HG03565 (cell line): ENCODE data around the gene ZNF763.
A peak's percentile ranks its signal among the peaks of the same experiment; 100 is the strongest.
"Not testable (repeated sequence)": the region's sequence is repeated elsewhere in the genome, so short reads cannot be mapped to it uniquely, and the experiment has no call there.

Experiments used
- ATAC-seq: cut with Tn5 transposase; IDR thresholded peaks from one replicate; pipeline ENCODE4 v1.9.1; 2021; ENCODE audit warnings: mild to moderate bottlenecking, moderate library complexity; ENCODE audit not compliant: unreplicated experiment

ZNF763 gene

DNA sequence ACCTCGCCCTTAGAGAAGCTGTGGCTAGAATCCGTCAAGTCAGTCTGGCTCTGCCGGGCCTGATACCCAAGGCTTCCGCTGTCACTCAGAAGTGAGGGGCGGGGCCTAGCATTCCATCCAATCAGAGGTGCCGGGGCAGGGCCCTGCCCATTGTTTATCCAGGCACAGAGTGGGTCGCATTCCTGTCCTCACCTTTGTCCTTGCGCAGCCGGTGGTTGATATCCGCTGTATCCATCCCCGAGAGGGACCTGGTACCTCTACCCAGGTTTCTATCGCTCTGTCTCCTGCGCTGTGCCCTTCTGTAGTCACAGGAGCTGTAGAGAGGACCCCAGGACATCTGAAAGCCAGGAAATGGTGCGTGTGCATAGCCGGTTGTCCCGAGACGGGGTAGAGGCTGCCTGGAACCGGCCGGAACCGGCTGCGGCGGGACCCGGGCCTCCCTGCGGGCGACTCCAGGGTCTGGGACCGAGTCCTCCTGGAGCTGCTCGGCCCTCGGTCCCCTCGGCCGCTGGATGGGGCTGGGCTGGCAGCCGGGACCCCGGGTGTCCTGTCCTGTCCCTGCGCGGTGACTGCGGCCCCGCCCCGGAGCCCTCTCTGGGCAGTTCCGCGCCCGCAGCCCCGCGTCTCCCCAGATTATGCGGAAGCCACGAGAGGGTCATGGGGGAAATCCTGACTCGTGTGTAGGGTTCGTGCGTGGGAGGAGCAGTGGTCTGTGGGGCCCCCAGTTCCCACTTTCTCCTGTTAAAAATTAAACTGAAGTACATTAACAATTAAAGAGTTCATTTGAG lies at the start of gene ZNF763:
Gene ZNF763 (plus strand): TSS at position 183 of the 788 bp plus-strand sequence. CDS start 169 bp downstream, at position 352.
- ATAC-seq: peak; percentile 79

DNA sequence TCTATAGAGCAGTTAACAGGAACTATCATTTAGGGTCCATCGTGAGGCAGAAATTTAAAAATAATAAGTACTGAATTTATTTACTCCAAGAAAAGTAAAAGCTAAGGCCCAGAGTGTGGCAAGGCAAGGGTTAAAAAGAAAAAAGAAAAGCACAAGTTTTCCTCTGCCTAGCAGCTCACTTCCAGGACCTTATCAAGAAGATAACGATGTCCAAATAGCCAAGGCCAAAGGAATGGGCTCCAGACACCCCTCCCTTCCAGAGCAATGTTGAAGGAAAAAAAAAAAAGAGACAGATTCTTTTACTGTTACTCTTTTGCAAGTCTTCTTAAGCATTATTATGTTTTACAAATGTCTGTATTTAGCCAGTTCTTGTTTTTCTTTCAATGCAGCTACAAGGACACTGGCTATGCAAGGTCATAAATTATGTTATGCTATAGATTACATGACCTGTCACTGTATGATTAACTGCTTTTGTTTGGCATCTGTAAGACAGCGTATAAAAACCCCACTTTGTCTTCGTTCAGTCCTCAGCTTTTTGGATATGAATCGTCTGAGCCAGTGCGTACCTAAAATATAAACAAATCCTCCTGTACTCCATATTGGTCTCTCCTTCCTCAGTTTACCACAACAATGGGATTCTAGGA lies 42.9 kb upstream of the ZNF763 start:
- no peak for ATAC-seq

DNA sequence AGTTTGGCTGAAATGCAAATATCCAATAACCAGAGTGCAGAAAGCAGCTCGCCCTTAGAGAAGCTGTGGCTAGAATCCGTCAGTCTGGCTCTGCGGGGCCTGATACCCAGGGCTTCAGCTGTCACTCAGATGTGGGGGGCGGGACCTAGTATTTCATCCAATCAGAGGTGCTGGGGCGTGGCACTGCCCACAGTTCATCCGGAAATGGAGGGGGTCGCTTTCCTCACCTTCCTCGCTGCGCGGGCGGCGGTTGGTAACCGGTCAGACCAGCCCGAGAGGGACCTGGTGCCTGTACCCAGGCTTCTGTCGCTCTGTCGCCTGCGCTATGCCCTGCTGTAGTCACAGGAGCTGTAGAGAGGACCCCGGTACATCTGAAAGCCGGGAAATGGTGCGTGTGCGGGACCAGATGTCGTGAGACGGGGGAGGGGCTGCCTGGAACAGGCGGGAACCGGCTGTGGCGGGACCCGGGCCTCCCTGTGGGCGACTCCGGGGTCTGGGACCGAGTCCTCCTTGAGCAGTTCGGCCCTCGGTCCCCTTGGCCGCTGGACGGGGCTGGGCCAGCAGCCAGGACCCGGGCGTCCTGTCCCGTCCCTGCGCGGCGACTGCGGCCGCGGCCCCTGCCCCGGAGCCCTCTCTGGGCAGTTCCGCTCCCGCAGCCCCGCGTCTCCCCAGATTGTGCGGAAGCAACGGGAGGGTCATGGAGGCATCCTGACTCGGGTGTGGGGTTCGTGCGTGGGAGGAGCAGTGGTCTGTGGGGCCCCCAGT lies 39.8 kb upstream of the ZNF763 start, which contains the start of gene ZNF700:
Gene ZNF700 (plus strand): TSS at position 222 of the 765 bp plus-strand sequence. CDS start 104 bp downstream, at position 326.
- ATAC-seq: peak; percentile 60

DNA sequence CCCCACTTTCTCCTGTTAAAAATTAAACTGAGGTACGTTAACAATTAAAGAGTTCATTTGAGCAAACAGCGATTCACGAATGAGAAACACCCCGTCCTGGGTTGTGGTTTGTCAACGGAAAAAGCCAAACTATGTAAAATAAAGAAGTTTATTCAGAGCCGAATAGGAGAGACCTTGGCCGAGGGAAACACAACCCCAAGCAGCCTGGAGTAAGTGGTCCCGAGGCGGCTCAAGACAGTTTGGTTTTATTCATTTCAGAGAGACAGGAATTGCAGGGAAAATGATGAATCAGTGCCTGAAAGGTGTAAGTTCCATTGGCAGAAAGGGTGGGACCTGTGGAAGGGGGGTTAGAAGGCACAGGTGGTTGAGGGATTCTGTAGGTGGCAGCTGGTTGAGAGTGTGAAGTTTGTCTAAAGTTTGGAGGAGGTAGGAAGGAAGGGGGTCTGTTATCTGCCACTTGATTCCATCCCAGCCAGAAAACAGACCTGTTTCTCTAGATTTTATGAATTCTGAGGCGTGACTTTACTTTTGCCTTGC lies 39.1 kb upstream of the ZNF763 start:
- not testable (repeated sequence) for ATAC-seq

DNA sequence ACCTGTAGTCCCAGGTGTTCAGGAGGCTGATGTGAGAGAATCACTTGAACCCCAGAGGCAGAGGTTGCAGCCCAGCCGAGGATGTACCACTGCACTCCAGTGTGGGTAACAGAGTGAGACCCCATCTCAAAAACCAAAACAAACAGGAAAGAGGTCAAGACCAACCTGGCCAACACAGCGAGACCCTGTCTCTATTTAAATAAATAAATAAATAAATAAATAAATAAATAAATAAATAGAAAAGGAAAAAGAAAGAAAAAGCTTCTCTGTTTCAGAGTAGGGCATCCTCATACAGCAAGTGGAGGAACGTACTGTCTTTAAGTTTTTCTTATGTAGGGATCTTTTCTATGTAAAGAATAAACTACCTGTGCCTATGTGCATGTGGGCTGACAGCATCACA lies 37.6 kb upstream of the ZNF763 start:
- ATAC-seq: no peak

DNA sequence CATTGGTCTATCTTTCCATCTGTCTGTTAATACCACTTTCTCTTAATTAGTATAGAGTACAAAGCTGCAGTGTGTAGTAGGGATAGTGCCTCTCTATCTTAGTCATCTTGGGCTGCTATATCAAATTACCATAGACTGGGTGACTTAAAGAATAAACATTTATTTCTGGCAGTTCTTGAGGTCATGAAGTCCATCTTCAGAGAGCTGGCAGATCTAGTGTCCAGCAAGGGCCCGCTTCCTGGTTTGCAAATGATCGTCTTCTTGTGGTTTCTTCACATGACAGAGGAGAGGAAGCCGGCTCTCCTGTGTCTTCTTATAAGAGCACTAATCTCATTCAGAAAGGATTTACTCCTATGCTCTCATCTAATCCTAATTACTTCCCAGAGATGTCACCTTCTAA lies 33.8 kb upstream of the ZNF763 start:
- no peak for ATAC-seq

DNA sequence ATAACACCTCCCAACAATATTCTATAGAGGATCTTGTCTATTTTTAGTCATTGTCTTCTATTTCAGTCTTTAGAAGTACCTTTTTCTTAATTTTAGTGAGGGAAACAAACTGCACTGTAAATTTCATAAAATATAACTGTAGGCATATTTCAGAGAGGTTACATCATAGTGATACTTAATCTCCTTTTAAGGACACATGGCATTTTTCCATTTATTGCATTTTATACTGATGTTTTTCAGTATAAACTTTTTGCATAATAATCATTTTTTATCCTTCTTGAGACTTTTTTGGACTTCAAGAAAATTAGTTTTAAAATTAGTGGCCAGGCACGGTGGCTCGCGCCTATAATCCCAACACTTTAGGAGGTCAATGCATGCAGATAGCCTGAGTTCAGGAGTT lies 33.3 kb upstream of the ZNF763 start:
- no peak for ATAC-seq

DNA sequence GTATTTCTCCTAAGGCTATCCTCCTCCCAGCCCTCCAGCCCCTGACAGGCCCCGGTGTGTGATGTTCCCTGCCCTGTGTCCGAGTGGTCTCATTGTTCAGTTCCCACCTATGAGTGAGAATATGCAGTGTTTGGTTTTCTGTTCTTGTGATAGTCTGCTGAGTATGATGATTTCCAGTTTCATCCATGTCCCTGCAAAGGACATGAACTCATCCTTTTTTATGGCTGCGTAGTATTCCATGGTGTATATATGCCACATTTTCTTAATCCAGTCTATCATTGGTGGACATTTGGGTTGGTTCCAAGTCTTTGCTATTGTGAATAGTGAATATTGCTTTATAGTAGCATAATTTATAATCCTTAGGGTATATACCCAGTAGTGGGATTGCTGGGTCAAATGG lies 29.0 kb upstream of the ZNF763 start:
- not testable (repeated sequence) for ATAC-seq

DNA sequence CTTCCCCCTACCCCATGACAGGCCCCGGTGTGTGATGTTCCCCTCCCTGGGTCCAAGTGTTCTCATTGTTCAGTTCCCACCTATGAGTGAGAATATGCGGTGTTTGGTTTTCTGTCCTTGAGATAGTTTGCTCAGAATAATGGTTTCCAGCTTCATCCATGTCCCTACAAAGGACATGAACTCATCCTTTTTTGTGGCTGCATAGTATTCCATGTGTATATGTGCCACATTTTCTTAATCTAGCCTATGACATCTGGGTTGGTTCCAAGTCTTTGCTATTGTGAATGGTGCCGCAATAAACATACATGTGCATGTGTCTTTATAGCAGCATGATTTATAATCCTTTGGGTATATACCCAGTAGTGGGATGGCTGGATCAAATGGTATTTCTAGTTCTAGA lies 26.5 kb upstream of the ZNF763 start:
- ATAC-seq: not testable (repeated sequence)

DNA sequence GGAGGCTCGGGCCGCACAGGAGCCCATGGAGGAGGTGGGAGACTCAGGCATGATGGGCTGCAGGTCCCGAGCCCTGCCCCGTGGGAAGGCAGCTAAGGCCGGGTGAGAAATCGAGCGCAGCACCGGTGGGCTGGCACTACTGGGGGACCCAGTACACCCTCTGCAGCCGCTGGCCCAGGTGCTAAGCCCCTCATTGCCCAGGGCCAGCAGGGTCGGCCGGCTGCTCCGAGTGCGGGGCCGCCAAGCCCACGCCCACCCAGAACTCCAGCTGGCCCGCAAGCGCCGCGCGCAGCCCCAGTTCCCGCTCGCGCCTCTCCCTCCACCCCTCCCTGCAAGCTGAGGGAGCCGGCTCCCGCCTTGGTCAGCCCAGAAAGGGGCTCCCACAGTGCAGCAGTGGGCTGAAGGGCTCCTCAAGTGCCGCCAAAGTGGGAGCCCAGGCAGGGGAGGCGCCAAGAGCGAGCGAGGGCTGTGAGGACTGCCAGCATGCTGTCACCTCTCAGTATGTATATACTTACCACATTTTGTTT lies 23.4 kb upstream of the ZNF763 start:
- not testable (repeated sequence) for ATAC-seq

DNA sequence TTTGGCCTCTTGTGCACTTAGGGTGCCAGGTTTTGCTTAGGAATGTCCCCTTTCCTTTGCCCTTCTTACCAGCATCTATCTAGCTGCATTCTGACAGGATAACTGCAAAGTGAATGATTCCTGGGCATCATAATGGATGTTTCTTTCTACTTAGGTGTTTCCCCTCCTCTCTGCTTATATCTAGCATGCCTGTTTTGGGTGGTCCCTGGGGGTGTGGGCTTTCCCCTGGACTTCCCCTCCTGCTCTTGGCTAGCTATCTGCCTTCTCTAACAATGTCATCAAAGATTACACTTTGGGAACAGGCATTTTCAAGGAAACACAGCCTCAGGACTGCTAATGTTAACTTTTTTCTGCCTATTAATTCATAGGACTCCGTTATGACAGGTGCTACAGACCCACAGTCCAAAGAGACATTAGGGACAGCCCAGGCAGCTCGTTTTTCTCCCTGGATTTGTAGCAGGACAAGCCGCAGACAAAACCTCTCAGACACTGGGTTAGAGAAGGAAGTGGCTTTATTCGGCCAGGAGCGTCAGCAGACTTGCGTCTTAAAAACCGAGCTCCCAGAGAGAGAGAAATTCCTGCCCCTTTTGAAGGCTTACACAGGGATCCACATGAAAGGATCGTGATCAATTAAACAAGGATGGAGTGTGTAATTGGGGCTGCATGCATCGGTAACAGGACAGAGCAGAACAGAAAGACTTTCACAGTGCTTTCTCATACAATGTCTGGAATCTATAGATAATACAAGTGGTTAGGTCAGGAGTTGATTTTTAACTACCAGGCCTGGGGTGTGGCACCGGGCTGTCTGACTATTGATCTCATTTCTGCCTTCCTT lies 22.6 kb upstream of the ZNF763 start:
- no peak for ATAC-seq

DNA sequence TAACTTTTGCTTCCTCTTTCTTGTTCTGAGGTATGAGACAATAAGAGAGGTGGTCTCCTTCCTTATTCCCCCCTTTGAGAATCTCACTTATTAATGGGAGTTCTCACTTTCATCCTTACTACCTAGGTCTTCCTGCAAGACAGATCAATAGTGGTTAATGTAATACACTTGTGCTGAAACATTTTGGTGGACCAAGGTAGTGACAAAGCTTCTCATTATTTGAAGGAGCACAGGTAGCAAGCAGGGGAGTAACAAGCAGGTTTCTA lies 22.1 kb upstream of the ZNF763 start:
- no peak for ATAC-seq

DNA sequence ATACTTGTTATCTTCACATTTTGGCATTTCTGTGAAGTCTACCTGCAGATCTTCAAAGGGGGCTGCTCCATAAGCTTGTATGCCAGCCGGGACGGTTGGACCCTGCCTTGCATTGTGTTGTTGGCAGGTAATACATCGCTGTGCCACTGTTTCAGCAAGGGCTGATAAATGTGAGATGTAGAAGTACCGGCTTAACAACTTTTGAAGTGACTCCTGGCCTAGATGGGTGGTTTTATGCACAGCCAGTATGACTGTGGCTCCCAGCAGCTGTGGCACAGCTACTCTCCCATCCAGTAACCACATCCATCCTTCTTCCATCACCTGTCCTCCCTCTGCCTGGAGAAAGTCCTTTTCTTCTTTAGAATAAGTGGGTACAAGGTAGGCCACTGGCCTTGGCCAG lies 20.2 kb upstream of the ZNF763 start:
- no peak for ATAC-seq

DNA sequence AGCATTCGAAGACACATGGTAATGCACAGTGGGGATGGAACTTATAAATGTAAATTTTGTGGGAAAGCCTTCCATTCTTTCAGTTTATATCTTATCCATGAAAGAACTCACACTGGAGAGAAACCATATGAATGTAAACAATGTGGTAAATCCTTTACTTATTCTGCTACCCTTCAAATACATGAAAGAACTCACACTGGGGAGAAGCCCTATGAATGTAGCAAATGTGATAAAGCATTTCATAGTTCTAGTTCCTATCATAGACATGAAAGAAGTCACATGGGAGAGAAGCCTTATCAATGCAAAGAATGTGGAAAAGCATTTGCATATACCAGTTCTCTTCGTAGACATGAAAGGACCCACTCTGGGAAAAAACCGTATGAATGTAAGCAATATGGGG lies 16.2 kb upstream of the ZNF763 start:
- no peak for ATAC-seq

DNA sequence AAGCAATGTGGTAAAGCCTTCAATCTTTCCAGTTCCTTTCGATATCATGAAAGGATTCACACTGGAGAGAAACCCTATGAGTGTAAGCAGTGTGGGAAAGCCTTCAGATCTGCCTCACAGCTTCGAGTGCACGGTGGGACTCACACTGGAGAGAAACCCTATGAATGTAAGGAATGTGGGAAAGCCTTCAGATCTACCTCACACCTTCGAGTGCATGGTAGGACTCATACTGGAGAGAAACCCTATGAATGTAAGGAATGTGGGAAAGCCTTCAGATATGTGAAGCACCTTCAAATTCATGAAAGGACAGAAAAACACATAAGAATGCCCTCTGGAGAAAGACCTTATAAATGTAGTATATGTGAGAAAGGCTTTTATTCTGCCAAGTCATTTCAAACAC lies 15.6 kb upstream of the ZNF763 start:
- no peak for ATAC-seq

DNA sequence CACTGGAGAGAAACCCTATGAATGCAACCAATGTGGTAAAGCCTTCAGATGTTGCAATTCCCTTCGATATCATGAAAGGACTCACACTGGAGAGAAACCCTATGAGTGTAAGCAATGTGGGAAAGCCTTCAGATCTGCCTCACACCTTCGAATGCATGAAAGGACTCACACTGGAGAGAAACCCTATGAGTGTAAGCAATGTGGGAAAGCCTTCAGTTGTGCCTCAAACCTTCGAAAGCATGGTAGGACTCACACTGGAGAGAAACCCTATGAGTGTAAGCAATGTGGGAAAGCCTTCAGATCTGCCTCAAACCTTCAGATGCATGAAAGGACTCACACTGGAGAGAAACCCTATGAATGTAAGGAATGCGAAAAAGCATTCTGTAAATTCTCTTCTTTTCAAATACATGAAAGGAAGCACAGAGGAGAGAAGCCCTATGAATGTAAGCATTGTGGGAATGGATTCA lies 15.2 kb upstream of the ZNF763 start:
- not testable (repeated sequence) for ATAC-seq

DNA sequence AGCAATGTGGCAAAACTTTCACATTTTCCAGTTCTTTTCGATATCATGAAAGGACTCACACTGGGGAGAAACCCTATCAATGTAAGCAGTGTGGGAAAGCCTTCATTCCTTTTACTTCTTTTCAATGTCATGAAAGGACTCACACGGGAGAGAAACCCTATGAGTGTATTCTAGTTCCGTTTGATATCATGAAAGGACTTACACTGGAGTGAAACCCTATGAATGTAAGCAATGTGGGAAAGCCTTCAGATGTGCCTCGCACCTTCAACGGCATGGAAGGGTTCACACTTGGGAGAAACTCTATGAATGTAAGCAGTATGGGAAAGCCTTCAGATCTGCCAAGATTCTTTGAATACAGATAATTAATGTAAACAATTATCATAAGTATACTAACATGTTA lies 14.5 kb upstream of the ZNF763 start:
- no peak for ATAC-seq

DNA sequence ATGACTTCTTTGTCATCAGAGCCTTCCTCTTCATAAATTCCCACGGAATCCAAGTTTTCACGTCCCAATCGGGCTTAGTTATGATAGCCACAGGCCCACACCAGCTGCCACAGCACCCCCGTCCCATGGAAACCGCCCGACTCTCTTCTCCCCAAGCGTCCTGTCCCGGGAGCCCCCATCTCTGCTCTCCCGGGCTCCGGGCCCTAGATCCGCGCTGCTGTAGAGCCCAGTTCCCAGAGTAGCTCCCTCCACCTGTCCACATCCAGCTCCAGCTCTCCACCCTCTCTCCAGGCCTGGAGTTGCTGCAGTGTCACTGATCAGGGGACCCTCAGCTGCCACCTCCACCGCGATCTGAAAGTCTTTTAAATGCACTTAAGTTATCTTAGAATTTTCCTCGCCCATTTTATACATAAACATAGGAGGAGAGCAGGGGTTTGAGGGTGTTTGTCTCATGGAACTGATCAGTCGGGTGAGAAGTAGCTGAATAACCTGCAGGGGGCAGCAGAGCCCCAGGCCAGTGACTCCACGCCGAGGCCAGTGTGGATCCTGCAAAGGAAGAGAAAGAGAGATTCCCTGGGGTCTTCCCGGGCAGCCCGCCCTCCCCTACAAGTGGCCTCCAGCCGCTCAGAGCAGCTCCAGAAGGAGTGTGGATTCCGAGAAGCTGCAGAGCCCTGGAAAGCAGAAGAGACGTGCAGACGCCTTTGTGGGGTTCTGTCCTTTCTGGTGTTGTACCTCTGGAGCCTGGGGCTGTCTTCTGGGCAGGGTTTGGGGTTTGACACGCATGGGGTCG lies 1.1 kb upstream of the ZNF763 start:
- peak; percentile 42 for ATAC-seq

DNA sequence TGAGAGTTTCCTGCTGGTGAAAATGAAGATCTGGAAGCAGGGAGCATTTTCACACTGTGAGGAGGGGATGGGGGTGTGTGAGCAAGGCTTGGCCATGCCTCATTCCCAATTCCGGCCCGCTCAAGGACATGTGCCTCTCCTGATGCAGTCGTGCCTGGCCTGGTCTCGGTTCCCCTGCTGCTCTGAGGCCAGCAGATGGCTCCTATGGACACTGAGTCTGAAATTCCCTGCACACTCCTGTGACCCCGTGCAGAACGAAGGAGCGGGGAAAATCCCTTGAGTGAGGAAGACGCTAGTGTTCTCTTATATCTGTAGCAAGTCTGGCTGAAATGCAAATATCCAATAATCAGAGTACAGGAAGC lies 363 bp upstream of the ZNF763 start:
- no peak for ATAC-seq

DNA sequence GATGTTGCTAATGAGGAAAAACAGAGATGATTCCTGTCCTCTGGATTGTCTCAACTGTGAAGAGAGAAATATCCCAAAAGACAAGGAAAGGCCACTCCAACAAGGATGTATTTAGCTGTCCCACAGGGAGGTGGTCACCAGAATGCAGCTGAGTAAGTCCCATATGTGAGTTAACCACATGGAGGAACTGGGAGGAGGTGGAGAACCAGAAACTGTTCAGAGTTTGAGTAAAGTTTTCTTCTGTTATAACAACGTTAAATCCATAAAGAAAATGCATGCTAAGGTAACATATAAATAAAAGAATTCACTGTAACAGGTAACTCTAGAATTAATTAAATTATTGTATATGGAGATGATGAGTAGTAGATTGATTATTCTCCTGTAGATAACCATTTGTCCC lies 5.3 kb downstream of the ZNF763 start:
- ATAC-seq: no peak
